Neural progenitor cell (in vitro differentiated cells): Measurements from ENCODE around the gene CA12.

Experiments
- CTCF ChIP-seq: fragments of 200-600 bp; sonication (generic); IDR thresholded peaks from 2 replicates; pipeline ENCODE4 v1.5.1; 2017; ENCODE audit warnings: antibody characterized with exemption, mild to moderate bottlenecking
- EZH2 ChIP-seq: fragments of 200-600 bp; sonication (generic); IDR thresholded peaks from 2 replicates; pipeline ENCODE4 v1.6.1; 2017; ENCODE audit warnings: antibody characterized with exemption, mild to moderate bottlenecking, moderate library complexity
- EZH2phosphoT487 ChIP-seq: fragments of 200-600 bp; sonication (generic); IDR thresholded peaks from 2 replicates; pipeline ENCODE4 v1.6.1; 2017; ENCODE audit warnings: antibody characterized with exemption

GRCh38 chr15:63387748-63388493, 6.3 kb upstream of the CA12 start:
- TF ChIP-seq CTCF = no peak
- TF ChIP-seq EZH2 = no peak
- TF ChIP-seq EZH2phosphoT487 = no peak
